ENCODE results near the gene CORO7. TPM values are rescaled to one million over a fixed set of nuclear protein-coding genes. Genes with fewer than 3 reads are reported as not detected.

The CORO7 gene
- total RNA-seq, 1 experiment from 2014 or later: 51.0 TPM

DNA sequence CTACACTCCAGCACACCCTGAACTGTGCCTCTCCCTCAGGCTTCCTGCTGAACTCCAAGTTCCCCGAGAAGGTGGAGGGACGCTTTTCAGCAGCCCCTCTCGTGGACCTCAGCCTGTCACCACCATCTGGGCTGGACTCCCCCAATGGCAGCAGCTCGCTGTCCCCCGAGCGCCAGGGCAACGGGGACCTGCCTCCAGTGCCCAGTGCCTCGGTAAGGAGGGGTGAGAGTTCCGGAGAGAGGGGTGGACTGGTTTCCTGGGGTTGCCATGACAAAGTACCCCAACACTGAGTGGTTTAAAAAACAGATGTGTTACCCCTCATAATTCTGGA is 83.1 kb downstream of the CORO7 start:
- no peak for DNase-seq
- H3K9me3 Mint-ChIP-seq (ENCODE audit: low read depth, unreplicated experiment): no peaks in the 10 kb centered on the region
- H3K27me3 Mint-ChIP-seq (ENCODE audit: unreplicated experiment): no peaks in the 10 kb centered on the region
- H3K4me3 Mint-ChIP-seq (ENCODE audit: low read depth, unreplicated experiment): no peak overlapping the region
- no peak for TF ChIP-seq CTCF (IDR thresholded peaks at IDR 0.05; ENCODE audit: unreplicated experiment)
- intact Hi-C loops (cut with micrococcal nuclease; ENCODE audit: unreplicated experiment): no loop called here
- peaks cover 51% of the 10 kb centered on the region for H3K36me3 Mint-ChIP-seq (ENCODE audit: insufficient read depth, unreplicated experiment)
- CTCF ChIA-PET: interaction anchor here (1.6 kb wide), 1 partner anchor 9 kb away, joined by 6 read pairs; no protein-coding TSS in a partner anchor
- H3K4me1 Mint-ChIP-seq (ENCODE audit: low read depth, unreplicated experiment): peaks cover 4% of the 10 kb centered on the region
- H3K27ac Mint-ChIP-seq (ENCODE audit: unreplicated experiment): no peak overlapping the region
- BruUV-seq (replicated peaks): no TSS peak

DNA sequence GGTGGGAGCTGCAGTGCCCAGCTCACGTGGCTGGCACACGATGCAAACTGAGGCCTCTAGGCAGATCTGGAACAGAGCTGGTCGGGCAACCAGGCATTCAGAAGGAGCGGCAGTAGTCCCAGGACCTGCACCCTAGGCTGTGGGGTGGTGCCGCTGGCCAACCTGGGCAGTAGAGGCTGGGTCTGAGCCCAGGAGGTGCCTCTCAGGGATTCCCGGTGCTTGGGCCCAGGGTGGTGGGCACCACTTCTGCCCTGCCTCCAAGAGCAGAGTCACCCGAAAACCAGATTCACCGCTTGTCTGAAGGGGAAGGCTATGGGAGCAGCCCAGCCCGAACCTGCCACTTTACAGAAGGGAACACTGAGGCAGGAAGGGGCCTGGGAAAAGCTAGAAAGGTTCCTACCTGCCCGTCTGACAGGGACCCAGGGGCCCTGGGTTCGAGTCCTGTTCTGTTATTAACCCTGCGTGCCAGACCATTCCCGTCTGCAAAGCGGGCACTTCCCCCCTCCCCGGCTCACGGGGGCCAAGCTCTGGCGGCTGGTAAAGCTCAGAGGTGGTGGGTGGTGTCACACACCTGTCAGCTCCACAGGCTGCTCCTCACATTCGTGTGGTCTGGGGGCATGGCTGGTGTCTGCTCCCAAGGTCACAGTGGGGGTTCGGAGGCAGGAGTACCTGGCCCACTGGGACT is 83.6 kb downstream of the CORO7 start:
- no peak for TF ChIP-seq CTCF (IDR thresholded peaks at IDR 0.05; ENCODE audit: unreplicated experiment)
- no TSS peak for BruUV-seq (replicated peaks)
- intact Hi-C loops (cut with micrococcal nuclease; ENCODE audit: unreplicated experiment): no loop called here
- Mint-ChIP-seq H3K4me3 (ENCODE audit: low read depth, unreplicated experiment) (no peak overlapping the region), H3K4me1 (ENCODE audit: low read depth, unreplicated experiment) (peaks cover 8% of the 10 kb centered on the region), H3K27ac (ENCODE audit: unreplicated experiment) (no peak overlapping the region), H3K9me3 (ENCODE audit: low read depth, unreplicated experiment) (no peaks in the 10 kb centered on the region), H3K36me3 (ENCODE audit: insufficient read depth, unreplicated experiment) (peaks cover 51% of the 10 kb centered on the region), H3K27me3 (ENCODE audit: unreplicated experiment) (no peaks in the 10 kb centered on the region)
- CTCF ChIA-PET: interaction anchor here (1.0 to 1.6 kb wide), 2 partner anchors 9 to 39 kb away, joined by 3 to 6 read pairs; no protein-coding TSS in a partner anchor
- DNase-seq: no peak

- peaks cover 8% of the 10 kb centered on the region for H3K4me1 Mint-ChIP-seq (ENCODE audit: low read depth, unreplicated experiment)
- H3K4me3 Mint-ChIP-seq (ENCODE audit: low read depth, unreplicated experiment): no peak overlapping the region
- intact Hi-C loops (cut with micrococcal nuclease; ENCODE audit: unreplicated experiment): no loop called here
- no peak for DNase-seq
- BruUV-seq (replicated peaks): no TSS peak
- no peak overlapping the region for H3K27ac Mint-ChIP-seq (ENCODE audit: unreplicated experiment)
- TF ChIP-seq CTCF (IDR thresholded peaks at IDR 0.05; ENCODE audit: unreplicated experiment): no peak
- CTCF ChIA-PET: interaction anchor here (1.0 to 6.3 kb wide), 3 partner anchors 38 to 349 kb away, joined by 3 to 89 read pairs (median 7); no protein-coding TSS in a partner anchor
- H3K36me3 Mint-ChIP-seq (ENCODE audit: insufficient read depth, unreplicated experiment): peaks cover 45% of the 10 kb centered on the region
- H3K27me3 Mint-ChIP-seq (ENCODE audit: unreplicated experiment): no peaks in the 10 kb centered on the region
- H3K9me3 Mint-ChIP-seq (ENCODE audit: low read depth, unreplicated experiment): no peaks in the 10 kb centered on the region
Measured at GRCh38 chr16:4332083-4332482, 84.3 kb downstream of the CORO7 start.

- H3K27me3 Mint-ChIP-seq (ENCODE audit: unreplicated experiment): no peaks in the 10 kb centered on the region
- CTCF ChIA-PET: interaction anchor here (0.6 to 6.3 kb wide), 12 partner anchors 13 to 347 kb away, joined by 3 to 89 read pairs (median 4); partner anchors contain the start of gene TFAP4
- H3K4me3 Mint-ChIP-seq (ENCODE audit: low read depth, unreplicated experiment): no peak overlapping the region
- peaks cover 34% of the 10 kb centered on the region for H3K36me3 Mint-ChIP-seq (ENCODE audit: insufficient read depth, unreplicated experiment)
- H3K9me3 Mint-ChIP-seq (ENCODE audit: low read depth, unreplicated experiment): no peaks in the 10 kb centered on the region
- peaks cover 8% of the 10 kb centered on the region for H3K4me1 Mint-ChIP-seq (ENCODE audit: low read depth, unreplicated experiment)
- no TSS peak for BruUV-seq (replicated peaks)
- no peak overlapping the region for H3K27ac Mint-ChIP-seq (ENCODE audit: unreplicated experiment)
- TF ChIP-seq CTCF (IDR thresholded peaks at IDR 0.05; ENCODE audit: unreplicated experiment): peak; percentile 99
- DNase-seq: peak; percentile 96
- intact Hi-C loops (cut with micrococcal nuclease; ENCODE audit: unreplicated experiment): loop anchor here (1.0 kb wide), 2 partner anchors 42 to 130 kb away; no protein-coding TSS in a partner anchor
Measured at GRCh38 chr16:4330277-4330874, 86.0 kb downstream of the CORO7 start.

Measured in Calu3 (cell line).